ENCODE measurements around the gene HSDL1.

DNA sequence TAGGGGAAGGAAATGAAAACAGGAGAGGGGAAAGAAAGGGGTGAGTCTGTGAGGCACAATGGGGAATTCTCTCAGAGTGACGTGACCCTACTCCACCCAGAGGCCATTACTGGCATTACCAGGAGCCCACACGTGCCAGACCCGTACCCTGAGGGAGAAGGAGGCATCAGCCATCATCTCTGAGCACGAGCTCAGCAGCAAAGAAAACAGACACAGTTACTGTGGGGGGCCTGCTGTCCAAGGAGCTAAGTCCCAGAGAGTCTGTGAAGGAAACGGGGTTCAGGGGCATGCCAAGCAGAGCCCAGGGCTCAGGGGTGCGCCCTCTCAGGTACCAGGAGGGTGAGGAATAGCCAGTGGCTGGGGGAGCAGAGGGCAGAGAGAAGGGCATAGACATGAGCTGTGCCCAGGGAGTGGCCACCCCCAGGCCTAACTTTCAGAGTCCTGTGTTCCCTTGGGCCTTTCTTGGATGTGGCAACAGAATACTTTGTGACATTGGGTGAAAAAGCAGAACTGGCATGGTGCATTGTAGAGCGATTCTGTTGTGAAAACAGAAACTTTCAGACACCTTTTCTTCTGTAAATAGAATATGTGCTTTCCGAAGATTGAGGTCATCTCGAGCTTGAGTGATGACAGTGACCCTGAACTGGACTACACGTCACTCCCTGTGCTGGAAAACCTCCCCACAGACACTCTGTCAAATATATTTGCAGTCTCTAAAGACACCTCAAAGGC lies 30.5 kb upstream of the HSDL1 start:
- TF ChIP-seq POLR2A (IDR thresholded peaks at IDR 0.05; ENCODE audit: low read depth, low read length): no peak
- TF ChIP-seq TAF1 (IDR thresholded peaks at IDR 0.05; ENCODE audit: borderline replicate concordance, low read depth, low read length): no peak
- TF ChIP-seq POLR2AphosphoS5 (IDR thresholded peaks at IDR 0.05; ENCODE audit: low read depth, low read length): no peak
